NCI-H82 treated with DMSO at 0.1 percent for 48 hours (cell line): ENCODE results near the gene UBE2J2.

Experiments used
- DNase-seq: peaks from one replicate; lab custom pipeline; 2025; ENCODE audit not compliant: unreplicated experiment; lab: John Stamatoyannopoulos, UW

Gene UBE2J2

DNA sequence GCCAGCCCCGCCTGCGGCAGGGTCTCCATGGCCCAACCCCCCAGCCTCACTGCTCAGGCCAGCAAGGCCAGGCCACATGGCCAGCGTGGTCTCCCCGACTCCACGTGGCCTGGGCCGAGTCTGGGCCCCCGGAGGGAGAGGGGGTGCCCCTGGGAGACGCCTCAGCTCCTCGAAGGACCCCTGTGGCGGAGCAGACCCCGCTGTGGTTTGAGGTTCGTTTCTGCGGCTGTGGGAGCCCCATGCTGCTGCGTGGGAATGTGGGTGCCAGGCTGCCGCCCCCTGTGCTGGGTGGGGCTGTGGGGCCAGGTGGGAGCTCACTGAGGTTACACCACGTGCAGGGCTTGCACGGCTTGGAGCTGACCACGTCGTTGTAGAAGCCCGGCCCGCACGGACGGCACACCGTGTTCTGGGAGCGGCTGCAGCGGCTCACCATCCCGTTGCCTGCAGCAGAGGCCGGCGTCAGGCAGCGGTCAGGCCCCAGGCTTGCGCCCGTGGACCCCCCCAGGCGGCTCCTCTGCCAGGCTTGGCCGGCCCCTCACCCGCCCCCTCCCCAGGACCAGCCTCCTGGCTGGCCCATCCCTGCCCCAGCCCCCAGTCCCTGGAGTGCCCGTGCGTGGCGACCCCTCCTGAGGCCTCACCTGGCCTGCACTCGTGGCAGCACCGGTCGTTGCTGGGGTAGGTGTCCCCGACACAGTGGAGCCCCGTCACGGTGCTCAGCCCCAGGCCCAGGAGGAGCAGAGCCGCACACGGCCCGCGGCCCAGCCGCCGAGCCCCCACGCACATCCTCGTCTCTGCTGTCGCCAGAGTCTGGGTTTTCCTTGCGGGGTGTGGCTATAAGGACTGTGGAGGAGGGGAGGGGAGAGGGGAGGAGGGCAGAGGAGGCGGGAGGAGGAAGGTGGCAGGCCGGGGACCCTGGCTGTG is 60.0 kb downstream of the UBE2J2 start, which contains the start of gene TNFRSF4:
Gene TNFRSF4, minus strand, starts transcription at position 809 of the 921 bp plus-strand sequence. Its CDS starts 26 bp downstream, at position 783.
- DNase-seq: no peak

DNA sequence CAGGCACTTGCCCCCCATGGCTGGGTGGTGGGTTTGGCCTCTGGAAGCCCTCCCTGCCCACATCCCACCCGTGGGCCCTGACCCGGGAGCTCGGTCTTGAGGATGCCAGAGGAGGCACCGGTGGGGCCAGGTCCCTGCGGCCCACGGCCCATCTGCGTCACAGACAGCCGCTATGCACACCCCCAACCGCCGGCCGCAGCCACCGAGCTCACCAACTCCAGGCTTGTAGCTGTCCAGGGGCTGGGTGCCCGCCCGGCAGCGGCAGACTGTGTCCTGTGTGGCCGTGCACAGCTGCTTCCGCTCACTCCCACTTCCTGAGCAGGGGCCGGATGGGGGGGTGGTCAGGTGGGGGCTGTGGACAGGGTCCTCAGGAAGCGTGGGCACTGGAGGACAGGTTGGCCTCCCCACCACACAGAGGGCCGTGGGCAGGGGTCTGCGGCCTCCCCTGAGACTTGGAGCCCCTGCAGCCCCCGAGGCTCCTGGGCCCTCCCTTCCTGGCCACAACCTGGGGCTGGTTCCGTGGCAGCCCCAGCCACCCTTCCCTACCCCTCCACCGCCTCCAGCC is 60.8 kb downstream of the UBE2J2 start:
- DNase-seq: no peak

DNA sequence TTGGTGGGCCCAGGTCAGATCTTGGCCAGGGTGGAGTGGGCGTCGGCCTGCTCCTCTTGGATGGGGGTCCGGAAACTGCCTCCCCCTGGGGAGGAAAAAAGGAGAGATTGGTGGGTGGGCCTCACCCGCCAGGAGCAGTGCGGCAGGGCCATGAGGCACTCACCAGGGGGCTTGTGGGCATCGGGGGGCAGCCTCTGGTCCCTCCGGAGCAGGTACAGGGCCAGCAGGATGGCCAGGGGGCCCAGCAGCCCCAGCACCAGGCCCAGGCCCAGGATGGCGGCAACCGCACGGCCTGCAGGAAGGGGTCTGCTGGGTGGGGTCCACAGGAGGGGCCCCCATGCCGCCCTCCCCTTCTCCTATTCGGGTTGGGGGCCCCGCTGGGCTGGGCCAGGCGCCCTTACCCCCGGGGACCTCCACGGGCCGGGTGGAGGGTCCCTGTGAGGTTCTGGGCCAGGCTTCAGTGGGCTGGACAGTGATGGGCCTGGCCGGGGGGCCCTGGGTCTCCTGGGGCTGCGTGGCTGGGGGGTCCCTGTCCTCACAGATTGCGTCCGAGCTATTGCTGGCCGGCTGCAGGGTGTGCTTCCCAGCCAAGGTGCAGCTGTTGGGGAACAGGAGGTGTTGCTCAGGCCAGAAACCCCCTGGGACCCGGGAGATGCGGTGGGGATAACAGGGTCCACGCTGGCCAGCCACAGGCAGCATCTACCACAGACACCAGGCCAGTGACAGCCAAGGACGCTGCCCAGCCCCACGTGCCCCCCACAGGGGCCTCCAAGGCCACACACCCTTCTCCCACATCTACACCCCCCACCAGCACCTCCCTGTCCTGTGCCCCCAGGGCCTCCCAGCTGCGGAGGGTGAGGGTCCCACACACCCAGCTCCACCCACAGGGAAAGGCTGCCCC is 61.9 kb downstream of the UBE2J2 start:
- DNase-seq: no peak

DNA sequence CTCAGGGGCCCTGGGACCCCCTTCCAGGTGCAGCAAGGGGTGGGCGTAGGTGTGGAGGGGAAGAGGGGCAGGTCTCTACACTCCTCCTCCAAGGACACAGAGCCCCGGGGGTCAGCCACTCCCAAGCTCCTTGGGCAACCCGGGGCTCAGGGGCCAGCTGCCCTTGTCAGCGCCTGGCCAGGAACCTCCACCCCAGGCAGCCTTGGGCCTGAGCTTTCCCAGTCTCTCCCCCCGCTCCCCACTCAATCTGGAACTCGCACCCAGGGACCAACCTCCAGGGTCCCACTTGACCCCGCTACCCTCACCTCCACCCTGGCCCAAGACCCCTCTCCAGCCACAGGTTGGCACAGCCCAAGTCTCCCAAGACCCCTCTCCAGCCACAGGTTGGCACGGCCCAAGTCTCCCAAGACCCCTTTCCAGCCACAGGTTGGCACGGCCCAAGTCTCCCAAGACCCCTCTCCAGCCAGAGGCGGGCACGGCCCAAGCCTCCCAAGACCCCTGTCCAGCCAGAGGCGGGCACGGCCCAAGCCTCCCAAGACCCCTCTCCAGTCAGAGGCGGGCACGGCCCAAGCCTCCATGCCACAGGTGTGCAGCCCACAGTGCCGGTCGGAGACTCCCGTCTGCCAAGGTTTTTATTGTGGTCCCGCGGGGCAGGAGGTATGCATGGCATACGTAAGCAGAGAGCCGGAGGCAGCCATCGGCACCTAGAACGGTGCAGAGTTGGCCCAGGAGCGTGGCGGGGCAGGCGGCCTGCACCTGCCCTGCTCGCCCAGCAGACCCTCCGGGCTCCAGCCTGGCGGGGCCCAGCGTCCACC is 62.7 kb downstream of the UBE2J2 start:
- no peak for DNase-seq

DNA sequence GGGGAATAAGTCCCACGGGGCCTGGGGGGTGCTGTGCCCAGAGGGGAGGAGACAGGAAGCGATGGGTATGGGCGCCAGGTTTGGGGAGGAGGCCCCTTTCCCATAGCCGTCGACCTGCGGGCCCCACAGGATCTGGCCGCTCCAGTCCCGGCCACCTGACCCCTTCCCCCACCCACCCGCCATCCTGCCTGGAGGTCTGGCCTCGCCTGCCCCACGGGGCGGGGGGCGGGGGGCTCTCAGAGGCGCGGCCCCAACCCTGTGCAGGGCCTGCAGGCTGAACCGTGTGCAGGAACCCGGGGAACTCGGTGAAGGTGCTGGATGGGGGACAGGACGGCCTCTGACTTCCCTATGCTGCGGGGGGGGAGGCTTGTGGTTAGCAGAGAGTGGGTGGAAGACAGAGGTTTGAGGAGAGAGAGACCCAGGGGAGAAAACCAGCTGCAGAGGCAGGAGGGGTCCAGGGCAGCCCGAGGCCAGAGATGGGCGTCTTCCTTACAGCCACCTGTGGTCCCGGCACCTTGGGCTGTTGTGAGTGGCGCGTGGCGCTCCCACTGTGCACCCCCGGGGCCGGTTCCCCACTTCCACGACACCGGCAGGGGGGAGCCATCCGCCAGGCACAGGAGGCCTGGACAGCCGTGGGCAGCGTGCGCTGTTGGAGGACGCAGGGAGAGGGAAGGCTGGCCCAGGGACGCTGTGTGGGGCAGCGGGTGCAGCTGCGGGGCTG is 64.8 kb downstream of the UBE2J2 start:
- no peak for DNase-seq

DNA sequence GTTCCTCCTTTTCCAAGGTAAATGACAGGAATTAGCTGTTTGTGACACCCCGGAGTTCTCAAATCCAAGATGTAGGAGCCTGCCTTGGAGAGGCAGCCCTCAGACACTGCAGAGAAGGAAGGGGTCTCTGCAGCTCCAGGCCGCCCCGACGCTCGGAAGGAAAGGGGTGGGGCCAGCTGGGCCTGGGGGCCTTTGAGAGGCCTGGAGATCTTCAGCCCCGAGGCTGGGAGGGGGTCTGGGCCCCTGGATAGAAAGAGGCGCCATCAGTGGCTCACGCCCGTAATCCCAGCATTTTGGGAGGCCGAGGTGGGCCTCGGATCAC is 66.1 kb downstream of the UBE2J2 start:
- DNase-seq: no peak

DNA sequence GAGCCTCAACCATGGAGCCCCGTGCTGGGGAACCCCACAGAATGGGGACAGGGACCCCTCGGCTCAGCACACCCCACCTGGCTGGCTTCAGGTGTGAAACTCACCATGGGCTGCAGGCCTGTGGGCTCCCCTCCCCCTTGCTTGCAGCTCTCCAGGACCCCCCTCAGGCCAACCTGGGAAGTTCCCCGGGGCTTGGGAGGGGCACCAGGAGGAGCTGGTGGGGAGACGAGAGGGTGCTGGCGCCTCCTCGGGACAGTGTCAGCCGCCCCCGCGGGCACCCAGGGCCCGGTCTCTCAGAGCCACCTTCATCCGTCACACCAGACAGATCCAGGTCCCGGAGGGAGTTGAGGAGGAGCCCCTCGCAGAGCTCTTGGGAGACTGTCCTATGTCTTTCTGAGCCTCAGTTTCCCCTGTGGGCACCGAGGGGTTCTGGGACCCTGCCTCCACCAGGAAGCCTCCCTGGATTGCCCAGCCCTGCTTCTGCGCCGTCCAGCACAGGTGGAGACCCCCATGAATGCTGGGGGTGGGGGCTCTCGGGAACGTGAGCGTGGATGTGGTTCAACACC is 66.6 kb downstream of the UBE2J2 start:
- DNase-seq: no peak

DNA sequence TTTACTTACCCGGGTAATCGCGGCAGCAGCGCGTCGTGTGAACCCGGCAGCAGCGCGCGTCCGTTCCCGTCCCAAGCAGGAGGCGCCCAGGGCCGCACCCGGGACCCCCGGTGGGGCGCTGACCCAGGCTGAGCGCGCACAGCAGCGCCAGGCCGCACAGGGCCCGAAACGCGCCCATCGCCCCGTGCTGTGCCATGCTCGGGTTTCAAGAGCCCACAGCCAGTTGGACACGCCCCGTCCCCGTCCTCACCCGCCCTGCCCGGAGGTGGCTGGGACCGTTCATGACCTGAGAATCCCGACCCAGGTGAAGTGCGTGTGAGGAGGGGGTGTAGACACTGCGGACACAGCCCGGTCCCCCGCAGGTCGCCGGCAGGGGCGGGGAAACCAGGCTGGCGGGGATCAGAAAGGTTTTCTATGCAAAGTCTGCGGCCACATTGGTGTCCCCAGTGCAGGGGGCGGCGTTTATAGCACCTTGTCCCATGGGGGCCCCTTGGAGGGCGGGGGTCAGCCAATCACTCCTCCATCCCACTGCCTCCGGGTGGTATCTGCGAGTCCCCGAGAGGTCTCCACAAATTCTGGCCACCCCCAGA is 67.2 kb downstream of the UBE2J2 start, which contains the start of gene TNFRSF18:
Gene TNFRSF18, minus strand, starts transcription at position 217 of the 590 bp plus-strand sequence. Its CDS starts 21 bp downstream, at position 196.
- DNase-seq: no peak

DNA sequence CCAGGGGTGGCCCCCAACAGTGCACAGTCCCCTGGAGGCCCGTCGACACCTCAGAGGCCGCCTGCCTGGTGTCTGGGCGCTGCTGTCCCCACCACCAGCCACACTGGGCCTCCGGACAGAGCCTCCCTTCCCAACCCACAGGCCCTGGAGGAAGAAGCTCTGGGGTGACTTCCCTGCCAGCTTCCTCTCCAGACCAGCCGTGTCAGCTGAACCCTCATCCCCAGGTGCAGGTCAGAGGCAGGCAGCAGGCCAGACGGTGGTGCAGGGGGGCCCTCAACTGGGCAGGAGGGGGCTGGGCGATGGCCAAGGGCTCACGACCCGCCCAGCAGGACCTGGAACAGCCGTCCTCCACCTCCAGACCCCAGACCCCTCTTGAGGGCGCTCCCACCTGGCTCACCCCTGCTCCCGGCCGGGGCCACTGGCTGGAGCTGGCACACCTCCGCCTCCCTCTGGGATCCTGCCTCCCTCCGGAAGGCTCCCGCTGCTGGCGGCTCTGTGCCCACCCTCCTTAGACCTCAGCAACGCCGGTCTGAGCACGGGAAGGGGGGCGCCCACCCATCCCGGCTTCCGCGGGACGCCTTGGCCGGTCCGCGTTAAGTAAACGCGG is 67.8 kb downstream of the UBE2J2 start:
- DNase-seq: no peak

DNA sequence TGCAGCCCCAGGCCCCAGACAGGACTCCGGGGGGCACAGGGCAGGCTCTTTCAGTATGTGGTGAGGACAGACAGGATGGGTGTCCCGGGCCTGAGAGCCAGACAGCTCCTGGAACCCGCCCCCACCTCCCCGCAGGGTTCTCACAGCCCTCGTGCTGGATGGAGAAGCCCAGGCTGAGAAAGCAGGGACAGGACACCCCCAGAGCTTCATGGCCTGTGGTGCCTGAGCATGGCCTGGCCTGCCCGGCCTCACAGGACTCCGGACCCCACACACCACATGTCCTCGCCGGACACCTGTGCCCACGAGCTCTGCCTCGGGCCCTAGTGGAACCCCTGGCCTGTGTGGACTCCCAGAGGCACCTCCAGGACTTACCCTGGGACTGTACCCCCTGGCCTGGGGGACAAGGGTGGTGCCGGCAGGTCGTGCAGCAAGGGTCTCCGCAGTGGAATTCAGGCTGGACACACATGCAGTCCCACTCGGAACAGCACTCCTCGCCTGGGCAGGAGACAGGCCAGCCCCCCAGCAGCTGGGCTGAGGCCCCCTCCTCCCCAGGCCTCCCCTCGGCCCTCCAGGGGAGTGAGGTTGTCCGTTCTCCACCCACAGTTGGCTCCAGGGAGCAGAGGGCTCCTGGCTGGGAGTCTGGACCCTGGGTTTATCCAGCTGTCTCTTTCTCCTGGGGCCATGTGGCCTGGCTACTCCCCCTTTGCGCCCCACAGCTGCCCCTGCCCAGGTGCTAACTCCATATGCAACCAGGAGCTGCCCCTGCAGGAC is 68.5 kb downstream of the UBE2J2 start:
- no peak for DNase-seq

DNA sequence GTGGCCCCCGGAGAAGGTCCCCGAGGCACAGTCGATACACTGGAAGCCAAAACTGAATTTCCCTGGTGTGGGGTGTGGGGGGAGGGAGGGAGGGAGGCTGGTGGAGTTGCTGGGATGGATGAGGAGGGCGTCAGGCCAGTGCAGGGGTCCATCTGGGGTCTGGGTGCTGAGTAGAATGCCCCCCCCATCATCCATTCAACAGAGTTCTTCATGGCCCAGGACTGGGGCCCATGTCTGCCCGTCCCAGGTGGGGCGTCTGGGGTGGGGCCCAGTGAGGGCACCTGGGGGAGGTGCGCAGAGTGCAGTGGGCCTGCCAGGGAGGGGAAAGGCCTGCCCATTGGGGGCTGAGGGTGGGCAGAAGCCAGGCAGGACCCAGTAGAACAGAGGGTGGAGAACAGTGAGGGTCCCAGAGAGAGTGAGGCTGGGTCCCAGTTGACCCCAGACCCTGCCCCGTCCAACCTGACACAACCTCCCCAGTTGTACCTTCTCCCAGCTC is 69.2 kb downstream of the UBE2J2 start:
- DNase-seq: no peak
